ENCODE data around the gene BMP6.

BMP6 gene

DNA sequence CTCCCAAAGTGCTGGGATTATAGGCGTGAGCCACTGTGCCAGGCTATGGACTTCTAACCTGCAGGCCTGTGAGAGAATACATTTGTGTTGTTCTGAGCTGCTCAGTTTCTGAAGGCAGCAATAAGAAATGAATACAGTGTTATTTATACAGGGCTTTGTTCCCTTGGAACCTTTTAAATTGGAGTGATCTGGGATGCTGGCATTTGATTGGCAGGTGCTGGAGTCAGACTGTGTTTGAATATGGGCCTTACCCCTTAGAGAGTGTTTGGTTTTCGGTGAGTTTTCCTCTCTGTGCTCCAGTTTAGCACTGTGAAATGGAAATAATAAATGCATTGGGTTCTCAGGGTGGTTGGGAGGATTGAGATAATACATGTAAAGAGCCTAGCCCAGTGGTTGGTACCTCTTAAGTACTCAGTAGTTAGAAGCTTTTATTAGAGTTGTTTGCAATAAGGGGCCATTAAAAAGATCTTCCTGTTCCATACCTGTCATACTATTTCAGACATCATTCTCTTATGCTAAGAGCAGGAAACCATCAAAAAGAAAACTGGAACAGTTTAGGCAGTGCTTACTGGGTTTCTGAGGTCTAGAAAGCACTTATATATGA lies 22.1 kb downstream of the BMP6 start:
- DNase-seq (ENCODE audit: low spot score): no peak

DNA sequence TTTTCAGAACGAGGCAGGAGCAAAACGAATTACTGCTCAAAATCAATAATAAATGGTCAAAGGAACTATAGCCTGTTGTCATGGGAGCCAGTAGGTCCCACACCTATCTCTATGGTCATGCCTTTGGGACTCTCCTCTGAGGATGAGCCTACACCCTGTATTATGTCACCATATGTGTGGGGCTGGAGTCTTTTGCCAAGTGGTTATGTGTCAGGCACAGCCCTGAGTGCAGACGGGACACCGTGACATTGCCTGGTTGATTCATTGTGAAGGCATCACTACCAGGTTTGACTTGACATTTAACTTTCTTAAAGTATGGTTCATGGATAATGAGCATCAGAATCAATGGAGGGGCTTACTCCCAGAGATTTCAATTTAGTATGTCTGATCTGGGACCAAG lies 23.6 kb downstream of the BMP6 start:
- DNase-seq (ENCODE audit: low spot score): no peak

GRCh38 chr6:7750197-7750596 lies 24.3 kb downstream of the BMP6 start:
- DNase-seq (ENCODE audit: low spot score): no peak

GRCh38 chr6:7758456-7758855 lies 32.6 kb downstream of the BMP6 start:
- no peak for DNase-seq (ENCODE audit: low spot score)

GRCh38 chr6:7759320-7759719 lies 33.4 kb downstream of the BMP6 start:
- no peak for DNase-seq (ENCODE audit: low spot score)

DNA sequence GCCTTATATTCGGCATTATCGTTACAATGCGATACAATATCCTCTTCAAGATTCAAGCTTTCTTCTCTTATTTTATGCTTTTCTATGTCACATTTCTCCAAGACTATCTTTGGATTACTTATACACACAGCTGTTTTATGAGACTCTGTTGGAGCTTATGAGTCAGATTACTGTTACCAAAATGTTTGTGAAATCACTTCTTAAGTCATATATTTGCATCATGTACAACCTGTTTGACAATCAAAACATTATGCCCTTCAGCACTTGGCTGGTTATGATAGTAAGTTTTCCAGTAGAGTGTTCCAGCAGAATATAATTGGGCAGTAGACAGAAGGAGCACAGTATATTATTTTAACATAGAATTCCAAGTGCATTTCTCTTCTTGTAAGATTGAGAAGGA lies 35.2 kb downstream of the BMP6 start:
- DNase-seq (ENCODE audit: low spot score): no peak

DNA sequence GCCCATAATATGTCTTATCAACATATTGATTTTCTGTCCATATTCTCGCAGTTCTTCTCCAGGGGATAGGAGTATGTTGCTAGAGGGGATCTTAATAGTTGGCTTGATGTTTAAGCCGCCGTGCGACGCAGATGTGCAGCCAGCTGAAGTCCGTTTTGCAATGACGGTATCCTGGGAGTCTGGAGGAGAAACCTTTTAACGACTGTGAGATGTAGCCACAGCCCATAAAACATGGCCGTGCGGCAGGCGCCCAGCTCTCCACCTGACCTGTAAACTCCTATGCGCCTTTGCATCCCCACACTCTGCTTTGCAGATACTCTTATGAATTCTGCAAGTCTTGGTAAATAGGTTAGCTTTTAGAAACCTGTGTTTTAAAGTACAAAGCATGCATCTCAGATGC lies 36.9 kb downstream of the BMP6 start:
- DNase-seq (ENCODE audit: low spot score): no peak

- DNase-seq (ENCODE audit: low spot score): no peak
Measured at GRCh38 chr6:7763881-7764280, 38.0 kb downstream of the BMP6 start.

GRCh38 chr6:7765575-7766325 lies 39.9 kb downstream of the BMP6 start:
- no peak for DNase-seq (ENCODE audit: low spot score)

DNA sequence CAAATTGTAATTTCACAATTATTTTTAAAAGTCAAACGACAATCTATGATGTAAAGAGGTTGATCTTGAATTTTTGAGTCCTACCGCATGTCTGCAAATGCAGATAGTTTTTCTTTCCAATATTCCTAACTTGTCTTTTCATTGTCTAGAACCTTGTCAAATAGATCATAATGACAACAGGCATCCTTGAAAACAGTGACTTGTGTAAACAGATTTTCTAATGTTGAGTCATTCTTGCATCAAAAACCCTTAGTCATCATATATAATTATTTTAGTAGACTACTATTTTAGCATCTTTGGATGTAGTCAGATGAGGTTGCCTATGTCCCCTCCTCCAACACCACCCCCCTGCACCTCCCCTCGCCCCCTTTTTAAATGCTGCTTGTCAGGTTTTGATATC lies 43.8 kb downstream of the BMP6 start:
- no peak for DNase-seq (ENCODE audit: low spot score)

DNA sequence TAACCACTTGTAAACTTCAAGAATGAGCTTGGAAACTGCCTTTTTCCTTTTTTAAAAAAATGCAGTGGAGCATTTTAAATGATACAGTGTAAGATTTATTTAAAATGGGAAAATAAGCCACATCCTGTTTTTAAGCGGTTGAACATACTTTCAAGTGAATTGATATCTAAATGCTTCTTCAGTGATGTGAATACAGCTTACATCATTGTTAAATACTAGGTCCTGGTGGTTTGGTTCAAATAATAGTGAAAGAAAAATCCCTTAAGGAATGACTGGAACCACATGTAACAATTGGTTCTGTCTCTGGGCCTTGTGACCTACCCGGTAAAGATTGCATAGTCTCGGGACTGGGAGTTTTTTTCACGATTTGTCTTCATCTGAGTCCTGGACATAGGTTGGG lies 44.2 kb downstream of the BMP6 start:
- DNase-seq (ENCODE audit: low spot score): no peak

DNA sequence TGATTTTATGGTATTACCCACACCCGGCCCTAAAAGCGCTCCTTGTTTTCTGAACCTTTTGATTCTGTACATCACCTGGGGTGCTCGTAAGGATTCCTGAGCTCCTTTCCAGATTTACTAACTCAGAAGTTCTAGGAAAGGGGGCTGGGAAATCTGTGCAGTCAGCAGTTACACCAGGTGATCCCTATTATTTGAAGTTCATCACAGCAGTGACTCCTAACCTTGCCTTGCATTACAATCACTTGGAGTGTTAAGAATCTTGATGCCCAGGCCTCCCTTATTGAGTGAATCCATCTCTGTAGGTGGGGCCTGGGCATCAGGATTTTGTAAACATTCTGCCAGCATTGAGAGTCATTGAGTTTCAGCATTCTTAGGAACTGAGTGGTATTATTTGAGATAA lies 44.7 kb downstream of the BMP6 start:
- no peak for DNase-seq (ENCODE audit: low spot score)

DNA sequence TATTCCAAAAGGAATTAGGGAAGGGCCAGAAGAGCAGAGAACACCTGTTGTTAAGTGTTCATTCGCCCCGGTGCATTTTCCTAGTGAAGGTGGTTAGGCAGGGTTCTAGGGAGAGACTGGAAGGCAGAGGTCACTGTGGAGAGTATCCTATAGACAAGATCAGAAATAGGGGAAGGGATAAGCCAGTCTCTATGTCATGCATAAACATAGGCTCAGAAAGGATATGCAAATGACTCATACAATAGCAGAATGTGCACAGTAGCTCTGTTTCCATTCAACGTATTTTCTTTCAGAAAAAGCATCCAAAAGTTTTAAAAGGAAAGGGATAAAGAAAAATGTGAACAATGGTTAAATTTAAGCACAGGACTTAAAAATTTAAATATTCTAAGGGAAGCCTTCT lies 47.4 kb downstream of the BMP6 start:
- DNase-seq (ENCODE audit: low spot score): no peak

DNA sequence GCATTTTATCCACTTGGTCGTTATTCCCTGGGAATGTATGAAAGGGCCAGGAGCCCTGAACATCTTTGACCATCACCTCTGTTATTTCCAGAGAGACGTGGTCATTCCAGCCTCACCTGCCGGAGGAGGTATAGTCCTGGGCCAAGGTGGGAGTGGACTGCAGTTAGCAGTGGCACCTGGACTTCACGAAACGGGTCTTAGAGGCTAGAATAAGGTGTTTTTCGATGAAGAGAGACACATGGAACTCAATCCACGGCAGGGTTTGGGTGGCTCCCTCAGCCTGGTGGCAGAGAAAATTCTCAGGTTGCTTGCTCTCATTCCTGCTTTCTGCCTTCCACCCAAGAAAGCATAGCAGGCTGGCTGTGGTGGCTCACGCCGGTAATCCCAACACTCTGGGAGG lies 48.0 kb downstream of the BMP6 start:
- no peak for DNase-seq (ENCODE audit: low spot score)

DNA sequence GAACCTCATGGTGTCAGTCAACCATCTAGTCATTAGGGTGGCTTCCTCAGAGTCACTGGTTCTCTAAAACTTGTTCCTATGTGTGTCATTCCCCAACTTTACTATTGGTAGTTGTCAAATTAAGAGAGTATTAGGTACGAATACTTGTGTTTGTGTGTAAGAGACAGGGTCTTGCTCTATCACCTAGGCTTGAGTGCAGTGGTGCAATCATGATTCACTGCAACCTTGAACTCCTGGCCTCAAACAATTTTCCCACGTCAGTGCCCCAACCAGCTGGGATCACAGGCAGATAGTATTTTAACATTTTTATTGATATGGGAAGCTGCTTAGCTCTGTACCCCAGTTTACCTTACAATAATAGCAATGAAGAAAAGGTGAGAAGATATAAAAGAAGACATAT lies 50.6 kb downstream of the BMP6 start:
- no peak for DNase-seq (ENCODE audit: low spot score)

GRCh38 chr6:7777074-7777473 lies 51.2 kb downstream of the BMP6 start:
- DNase-seq (ENCODE audit: low spot score): no peak

GRCh38 chr6:7781240-7781639 lies 55.3 kb downstream of the BMP6 start:
- DNase-seq (ENCODE audit: low spot score): no peak

- no peak for DNase-seq (ENCODE audit: low spot score)
Measured at GRCh38 chr6:7784248-7784647, 58.3 kb downstream of the BMP6 start.

DNA sequence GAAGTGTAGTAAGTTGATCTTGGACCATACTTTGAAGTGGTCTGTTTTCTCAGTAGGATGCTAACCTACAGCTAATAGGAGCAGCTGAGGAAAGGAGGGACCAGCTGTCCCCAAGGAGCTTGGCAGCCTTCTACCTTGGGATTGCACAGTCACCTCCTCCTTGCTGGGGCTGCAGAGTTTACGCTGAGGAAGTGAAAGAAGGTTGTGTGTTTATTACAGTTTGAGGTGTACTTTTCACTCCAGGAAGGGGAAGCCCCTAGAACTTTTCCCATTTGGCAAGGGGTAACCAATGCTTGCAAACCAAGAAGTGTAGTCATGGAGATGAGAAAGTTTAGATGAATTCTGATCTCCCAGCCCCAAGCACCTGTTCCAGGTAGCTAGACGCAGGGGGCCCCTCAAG lies 58.8 kb downstream of the BMP6 start:
- no peak for DNase-seq (ENCODE audit: low spot score)

DNA sequence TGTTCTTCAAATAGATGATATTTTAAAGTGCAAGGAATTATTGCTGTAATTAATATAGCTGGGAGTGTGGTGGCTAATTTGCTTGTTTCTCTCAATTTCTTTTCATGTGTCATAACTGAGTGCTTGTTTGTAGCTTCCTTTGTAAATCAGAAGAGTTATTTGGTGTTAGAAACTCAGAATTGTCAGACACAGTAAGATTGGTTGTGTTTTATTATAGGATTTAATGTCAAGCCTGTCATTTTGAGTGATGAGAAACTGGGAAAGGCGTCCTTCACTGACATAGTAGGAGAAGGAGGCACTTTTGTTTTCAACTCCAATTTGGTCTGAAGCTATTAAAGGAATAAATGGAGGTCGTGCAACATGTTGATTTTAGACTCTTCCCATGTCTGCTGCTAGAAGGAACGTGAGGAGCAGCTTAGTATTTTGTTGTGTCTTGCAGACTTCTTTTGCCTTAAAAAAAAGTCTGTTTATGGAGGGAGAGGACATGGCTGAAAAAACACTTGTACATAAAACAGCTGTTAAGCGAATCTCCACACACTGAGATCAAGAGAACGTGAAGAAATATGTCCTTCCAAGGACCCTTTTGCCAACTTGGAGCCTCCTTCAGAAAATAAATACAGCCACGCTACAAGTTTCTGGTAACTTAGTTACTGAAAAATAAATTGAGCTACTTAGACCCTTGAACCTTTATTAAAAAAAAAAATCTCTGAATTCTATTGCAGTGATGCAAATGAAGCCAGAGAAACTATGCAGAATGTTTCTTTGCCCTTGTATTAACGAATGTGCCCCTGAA lies 59.5 kb downstream of the BMP6 start:
- DNase-seq (ENCODE audit: low spot score): no peak

- no peak for DNase-seq (ENCODE audit: low spot score)
Measured at GRCh38 chr6:7786214-7786661, 60.3 kb downstream of the BMP6 start.

GRCh38 chr6:7787137-7787608 lies 61.3 kb downstream of the BMP6 start:
- DNase-seq (ENCODE audit: low spot score): no peak

DNA sequence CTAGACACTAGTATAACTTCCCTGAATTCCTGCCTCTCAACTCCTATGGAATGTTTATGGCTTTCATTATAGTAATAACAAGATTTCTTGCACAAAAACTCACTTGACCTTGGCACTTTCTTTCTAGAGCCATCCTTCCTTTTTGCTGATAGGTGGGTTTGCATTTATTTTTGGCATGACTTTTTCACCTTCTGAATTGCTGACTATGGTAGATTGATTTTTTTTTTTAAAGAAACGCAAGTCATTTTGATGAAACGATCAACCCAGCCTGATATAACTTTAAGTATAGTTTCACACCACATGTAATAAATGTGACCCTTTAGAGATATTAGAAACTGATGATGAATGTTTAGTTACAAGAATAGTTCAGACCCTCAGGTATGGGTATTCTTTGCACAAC lies 61.8 kb downstream of the BMP6 start:
- no peak for DNase-seq (ENCODE audit: low spot score)

All from hematopoietic multipotent progenitor cell treated with erythropoietin and hydrocortisone succinate and interleukin-3 and kit ligand, for 15 days (in vitro differentiated cells).